B cell (primary cell): ENCODE results near the gene NCBP1. TPM values are rescaled to one million over a fixed set of nuclear protein-coding genes. Genes with fewer than 3 reads are reported as not detected.

Experiments used
- ATAC-seq: fragments of 200-7000 bp; cut with Tn5 transposase; one replicate; pipeline ENCODE4 v1.10.0; 2021; ENCODE audit warnings: low read depth, mild to moderate bottlenecking, moderate number of reproducible peaks, moderate library complexity
- CTCF ChIA-PET: fragments of 350-600 bp; sonication (Branson Sonifier 250); formaldehyde crosslinking; loops from one replicate; lab custom pipeline; 2021; ENCODE audit warnings: antibody characterized with exemption, inconsistent platforms; lab: Charles Lee
- POLR2A ChIA-PET: fragments of 350-600 bp; sonication (Branson Sonifier 250); formaldehyde crosslinking; loops from one replicate; lab custom pipeline; 2021; ENCODE audit warnings: antibody characterized with exemption; lab: Charles Lee
- DNase-seq: peaks from one replicate; pipeline ENCODE4 v3.0.0; 2013
- H2AFZ ChIP-seq: 2 replicates; pipeline ENCODE4 v1.6.1; 2012; ENCODE audit warnings: mild to moderate bottlenecking, low read depth, low read length; ENCODE audit not compliant: insufficient read depth, poor library complexity, severe bottlenecking
- H3K27ac ChIP-seq, 2 donors: 1 replicate in 1 of 2; 2 replicates in 1 of 2; pipeline ENCODE4 v1.5.1; 2012 to 2013; ENCODE audit warnings: low read length in 2 of 2, mild to moderate bottlenecking in 2 of 2, moderate library complexity in 1 of 2
- H3K27me3 ChIP-seq, 4 experiments: fragments of 200-600 bp in 1 of 4; sonication (generic) in 1 of 4; replicated peaks in 1 of 4; 1 replicate in 2 of 4; 2 replicates in 2 of 4; pipeline versions ENCODE4 v1.6.1 to v1.7.0; 2013 to 2016; ENCODE audit warnings: low read length in 3 of 4, mild to moderate bottlenecking in 2 of 4, mixed read lengths in 1 of 4, moderate library complexity in 1 of 4; ENCODE audit not compliant: insufficient read depth in 4 of 4, control insufficient read depth in 3 of 4; ENCODE audit errors: control extremely low read depth in 1 of 4
- H3K36me3 ChIP-seq, 2 experiments: replicated peaks in 1 of 2; 1 replicate in 1 of 2; 2 replicates in 1 of 2; pipeline versions ENCODE4 v1.6.1 to v1.7.1; 2013; ENCODE audit warnings: low read length in 1 of 2; ENCODE audit not compliant: insufficient read depth in 2 of 2, control insufficient read depth in 1 of 2; ENCODE audit errors: control extremely low read depth in 1 of 2, extremely low read depth in 1 of 2
- H3K4me1 ChIP-seq, 2 donors: fragments of 200-600 bp in 1 of 2; sonication (generic) in 1 of 2; 1 replicate in 1 of 2; 2 replicates in 1 of 2; pipeline versions ENCODE4 v1.5.1 to v1.6.1; 2013 to 2017; ENCODE audit warnings: low read length in 2 of 2; ENCODE audit not compliant: control insufficient read depth in 2 of 2, insufficient read depth in 2 of 2
- H3K4me2 ChIP-seq: replicated peaks from 2 replicates; pipeline ENCODE3; 2012; ENCODE audit warnings: mild to moderate bottlenecking, low read depth, low read length; ENCODE audit not compliant: poor library complexity, severe bottlenecking
- H3K4me3 ChIP-seq, 5 experiments: fragments of 200-600 bp in 1 of 5; sonication (generic) in 1 of 5; 1 replicate in 3 of 5; 2 replicates in 2 of 5; pipeline versions ENCODE4 v1.5.1 to v1.7.0; 2011 to 2016; ENCODE audit warnings: low read length in 4 of 5, mild to moderate bottlenecking in 4 of 5, low read depth in 2 of 5, control low read depth in 1 of 5, moderate library complexity in 1 of 5; ENCODE audit not compliant: insufficient read depth in 1 of 5; ENCODE audit errors: control extremely low read depth in 1 of 5, extremely low read depth in 1 of 5
- H3K79me2 ChIP-seq: fragments of 200-600 bp; sonication (generic); one replicate; pipeline ENCODE4 v1.6.0; 2016; ENCODE audit warnings: low read length; ENCODE audit not compliant: control insufficient read depth, insufficient read depth
- H3K9ac ChIP-seq: fragments of 200-600 bp; sonication (generic); 2 replicates; pipeline ENCODE4 v1.6.1; 2017; ENCODE audit warnings: mild to moderate bottlenecking, low read length, moderate library complexity
- H3K9me3 ChIP-seq, 3 donors: one replicate each; pipeline versions ENCODE4 v1.6.1 to v1.7.1; 2013; ENCODE audit warnings: low read length in 2 of 3; ENCODE audit not compliant: control insufficient read depth in 2 of 3, insufficient read depth in 1 of 3; ENCODE audit errors: control extremely low read depth in 1 of 3
- H4K20me1 ChIP-seq: 2 replicates; pipeline ENCODE4 v1.6.0; 2012; ENCODE audit warnings: mild to moderate bottlenecking, low read length; ENCODE audit not compliant: insufficient read depth, control insufficient read depth, poor library complexity, severe bottlenecking
- H3K27ac Mint-ChIP-seq: one replicate; pipeline ENCODE4 v1.8.0; 2021; ENCODE audit warnings: mixed read lengths
- H3K27me3 Mint-ChIP-seq: one replicate; pipeline ENCODE4 v1.8.0; 2021; ENCODE audit warnings: mixed read lengths
- H3K4me1 Mint-ChIP-seq: one replicate; pipeline ENCODE4 v1.8.0; 2021; ENCODE audit warnings: mixed read lengths
- H3K4me3 Mint-ChIP-seq: one replicate; pipeline ENCODE4 v1.8.0; 2021; ENCODE audit warnings: mixed read lengths
- H3K9me3 Mint-ChIP-seq: one replicate; pipeline ENCODE4 v1.8.0; 2022; ENCODE audit warnings: mixed read lengths; ENCODE audit not compliant: insufficient read depth
- EZH2 ChIP-seq: IDR thresholded peaks from 2 replicates; pipeline ENCODE4 v1.6.1; 2012; ENCODE audit warnings: borderline replicate concordance, low read depth, mild to moderate bottlenecking, moderate library complexity, low read length; ENCODE audit not compliant: insufficient read depth, poor library complexity, severe bottlenecking
- WGBS: methylation state at CpG from one replicate; pipeline ENCODE4 v1.1.5; 2013; ENCODE audit warnings: missing lambda C conversion rate; ENCODE audit not compliant: insufficient coverage; 5-methylcytosine and 5-hydroxymethylcytosine counted together
- intact Hi-C: fragments of 100-400 bp; cut with micrococcal nuclease; formaldehyde crosslinking; loops from one replicate; pipeline ENCODE4 v1.10.0; 2022
- polyA plus RNA-seq: library from polyadenylated mRNA; depleted of rRNA; stranded (reverse); fragments of >200 nt; gene quantifications from 2 replicates; pipeline ENCODE4 v1.2.3, GENCODE V29; 2012
- total RNA-seq, 2 donors: library from RNA; stranded (reverse); fragments of 120-200 nt in 1 of 2; gene quantifications; 1 replicate in 1 of 2; 2 replicates in 1 of 2; pipeline versions ENCODE4 v1.2.3 to v1.2.4, GENCODE V29; 2013 to 2022
- TF ChIP-seq, protein P1 (sequence below): fragments of 200-600 bp; IDR thresholded peaks from one replicate; pipeline ENCODE4 v1.8.0; 2022; ENCODE audit warnings: antibody characterized with exemption, mild to moderate bottlenecking

NCBP1 gene
- total and polyA plus RNA-seq, 2 donors (not counting 1 experiment from before 2014, with no cell fraction given), result 19.5 to 38.0 TPM

GRCh38 chr9:97627624-97628023, 6.0 kb upstream of the NCBP1 start:
- H3K27me3 Mint-ChIP-seq, result no peaks in the 10 kb centered on the region
- no peak overlapping the region for H3K9ac ChIP-seq
- WGBS, result 100% methylated on average over 3 of the region's 5 CpGs

DNA sequence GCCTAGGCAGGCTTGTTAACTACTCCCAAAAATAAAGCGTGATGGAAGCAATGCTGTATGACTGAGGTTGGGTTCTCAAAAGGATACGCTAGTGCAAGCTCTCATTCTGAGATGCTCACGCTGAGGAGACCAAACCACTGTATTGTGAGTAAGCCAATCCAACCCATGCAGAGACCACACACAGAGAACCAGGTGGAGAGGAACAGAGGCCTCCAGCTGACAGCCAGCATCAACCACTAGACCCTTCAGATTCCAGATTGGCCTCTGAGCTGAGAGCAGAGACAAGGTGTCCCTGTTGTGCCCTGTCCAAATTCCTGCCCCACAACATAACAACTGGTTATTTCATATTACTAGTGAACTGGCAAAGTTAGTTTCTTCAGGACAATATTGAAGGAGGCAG, 5.0 kb upstream of the NCBP1 start:
- no peak for TF ChIP-seq EZH2
- TF ChIP-seq, protein P1, sequence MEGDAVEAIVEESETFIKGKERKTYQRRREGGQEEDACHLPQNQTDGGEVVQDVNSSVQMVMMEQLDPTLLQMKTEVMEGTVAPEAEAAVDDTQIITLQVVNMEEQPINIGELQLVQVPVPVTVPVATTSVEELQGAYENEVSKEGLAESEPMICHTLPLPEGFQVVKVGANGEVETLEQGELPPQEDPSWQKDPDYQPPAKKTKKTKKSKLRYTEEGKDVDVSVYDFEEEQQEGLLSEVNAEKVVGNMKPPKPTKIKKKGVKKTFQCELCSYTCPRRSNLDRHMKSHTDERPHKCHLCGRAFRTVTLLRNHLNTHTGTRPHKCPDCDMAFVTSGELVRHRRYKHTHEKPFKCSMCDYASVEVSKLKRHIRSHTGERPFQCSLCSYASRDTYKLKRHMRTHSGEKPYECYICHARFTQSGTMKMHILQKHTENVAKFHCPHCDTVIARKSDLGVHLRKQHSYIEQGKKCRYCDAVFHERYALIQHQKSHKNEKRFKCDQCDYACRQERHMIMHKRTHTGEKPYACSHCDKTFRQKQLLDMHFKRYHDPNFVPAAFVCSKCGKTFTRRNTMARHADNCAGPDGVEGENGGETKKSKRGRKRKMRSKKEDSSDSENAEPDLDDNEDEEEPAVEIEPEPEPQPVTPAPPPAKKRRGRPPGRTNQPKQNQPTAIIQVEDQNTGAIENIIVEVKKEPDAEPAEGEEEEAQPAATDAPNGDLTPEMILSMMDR, result no peak
- no peak overlapping the region for H2AFZ ChIP-seq
- peaks cover 27% of the 10 kb centered on the region for H3K4me1 Mint-ChIP-seq

More at GRCh38 chr9:97627624-97628023, 6.0 kb upstream of the NCBP1 start:
- H3K4me1 Mint-ChIP-seq, result peaks cover 23% of the 10 kb centered on the region
- H3K9me3 ChIP-seq, result no peaks in the 10 kb centered on the region
- H3K27ac ChIP-seq, result no peak overlapping the region
- CTCF ChIA-PET, result interaction anchor here (3.0 kb wide), 1 partner anchor 12 kb away, joined by 13 read pairs; no protein-coding TSS in a partner anchor
- no peak overlapping the region for H3K4me3 ChIP-seq
- peaks cover 10 to 11% of the 10 kb centered on the region in 2 donors for H3K4me1 ChIP-seq
- DNase-seq, result no peak
- no peak overlapping the region for H2AFZ ChIP-seq
- H4K20me1 ChIP-seq, result no peaks in the 10 kb centered on the region
- H3K36me3 ChIP-seq, result peaks cover 0 to 9% of the 10 kb centered on the region in 2 experiments
- peaks cover 49% of the 10 kb centered on the region for H3K79me2 ChIP-seq
- POLR2A ChIA-PET, result no interaction called here
- H3K4me2 ChIP-seq, result no peak overlapping the region
- TF ChIP-seq EZH2, result no peak
- TF ChIP-seq, protein P1, result no peak
- H3K4me3 Mint-ChIP-seq, result no peak overlapping the region
- H3K9me3 Mint-ChIP-seq, result no peaks in the 10 kb centered on the region
- no peaks in the 10 kb centered on the region for H3K27me3 ChIP-seq
- intact Hi-C loops, result no loop called here
- H3K27ac Mint-ChIP-seq, result no peak overlapping the region
- no peak for ATAC-seq

More for the DNA sequence above, 5.0 kb upstream of the NCBP1 start:
- intact Hi-C loops, result no loop called here
- ATAC-seq, result no peak
- H3K36me3 ChIP-seq, result peaks cover 0 to 9% of the 10 kb centered on the region in 2 experiments
- H3K27ac ChIP-seq, result no peak overlapping the region
- H3K9ac ChIP-seq, result no peak overlapping the region
- WGBS, result 98% methylated on average over 3 of the region's 3 CpGs
- POLR2A ChIA-PET, result no interaction called here
- DNase-seq, result no peak
- CTCF ChIA-PET, result interaction anchor here (3.0 kb wide), 1 partner anchor 13 kb away, joined by 13 read pairs; no protein-coding TSS in a partner anchor
- H3K79me2 ChIP-seq, result peaks cover 48% of the 10 kb centered on the region
- peaks cover 11 to 12% of the 10 kb centered on the region in 2 donors for H3K4me1 ChIP-seq
- H3K4me3 ChIP-seq, result no peak overlapping the region
- no peaks in the 10 kb centered on the region for H3K27me3 ChIP-seq
- H3K4me3 Mint-ChIP-seq, result no peak overlapping the region
- no peaks in the 10 kb centered on the region for H4K20me1 ChIP-seq
- no peak overlapping the region for H3K4me2 ChIP-seq
- H3K9me3 ChIP-seq, result no peaks in the 10 kb centered on the region
- H3K27ac Mint-ChIP-seq, result no peak overlapping the region
- H3K27me3 Mint-ChIP-seq, result no peaks in the 10 kb centered on the region
- H3K9me3 Mint-ChIP-seq, result no peaks in the 10 kb centered on the region
